ENCODE data around the gene GADD45A. TPM values are rescaled to one million over a fixed set of nuclear protein-coding genes. Genes with fewer than 3 reads are reported as not detected.

GADD45A gene
- total RNA-seq, 1 donor from 2014 or later = 111 TPM

DNA sequence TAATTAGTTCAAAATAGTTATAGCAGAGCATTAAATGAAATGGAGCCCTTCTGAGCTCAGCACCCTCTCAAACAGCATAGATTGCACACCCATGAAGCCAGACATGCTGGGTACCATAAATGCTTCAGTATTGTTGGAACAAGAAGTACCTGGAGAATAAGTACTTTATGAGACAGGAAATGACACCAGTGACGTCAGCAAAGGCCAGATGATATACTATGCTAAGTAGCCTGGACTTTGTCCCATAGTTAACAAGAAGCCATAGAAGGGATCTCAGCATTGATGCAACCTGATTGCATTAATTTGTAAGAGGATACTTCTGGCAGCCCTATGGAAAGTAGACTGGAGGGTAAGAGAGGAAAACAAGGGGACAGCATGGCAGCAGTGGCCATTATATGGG lies 16.3 kb upstream of the GADD45A start:
- Histone ChIP-seq H3K4me1 (no peaks in the 10 kb centered on the region), H3K27me3 (no peaks in the 10 kb centered on the region), H3K27ac (no peak overlapping the region), H3K4me3 (no peak overlapping the region), H3K9me3 (no peaks in the 10 kb centered on the region), H3K36me3 (no peaks in the 10 kb centered on the region)
- TF ChIP-seq, protein P1, sequence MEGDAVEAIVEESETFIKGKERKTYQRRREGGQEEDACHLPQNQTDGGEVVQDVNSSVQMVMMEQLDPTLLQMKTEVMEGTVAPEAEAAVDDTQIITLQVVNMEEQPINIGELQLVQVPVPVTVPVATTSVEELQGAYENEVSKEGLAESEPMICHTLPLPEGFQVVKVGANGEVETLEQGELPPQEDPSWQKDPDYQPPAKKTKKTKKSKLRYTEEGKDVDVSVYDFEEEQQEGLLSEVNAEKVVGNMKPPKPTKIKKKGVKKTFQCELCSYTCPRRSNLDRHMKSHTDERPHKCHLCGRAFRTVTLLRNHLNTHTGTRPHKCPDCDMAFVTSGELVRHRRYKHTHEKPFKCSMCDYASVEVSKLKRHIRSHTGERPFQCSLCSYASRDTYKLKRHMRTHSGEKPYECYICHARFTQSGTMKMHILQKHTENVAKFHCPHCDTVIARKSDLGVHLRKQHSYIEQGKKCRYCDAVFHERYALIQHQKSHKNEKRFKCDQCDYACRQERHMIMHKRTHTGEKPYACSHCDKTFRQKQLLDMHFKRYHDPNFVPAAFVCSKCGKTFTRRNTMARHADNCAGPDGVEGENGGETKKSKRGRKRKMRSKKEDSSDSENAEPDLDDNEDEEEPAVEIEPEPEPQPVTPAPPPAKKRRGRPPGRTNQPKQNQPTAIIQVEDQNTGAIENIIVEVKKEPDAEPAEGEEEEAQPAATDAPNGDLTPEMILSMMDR (IDR thresholded peaks at IDR 0.05) = no peak
- intact Hi-C loops (cut with DNase I) = no loop called here
- DNase-seq (ENCODE audit: low spot score in 2 of 2) = no peak

DNA sequence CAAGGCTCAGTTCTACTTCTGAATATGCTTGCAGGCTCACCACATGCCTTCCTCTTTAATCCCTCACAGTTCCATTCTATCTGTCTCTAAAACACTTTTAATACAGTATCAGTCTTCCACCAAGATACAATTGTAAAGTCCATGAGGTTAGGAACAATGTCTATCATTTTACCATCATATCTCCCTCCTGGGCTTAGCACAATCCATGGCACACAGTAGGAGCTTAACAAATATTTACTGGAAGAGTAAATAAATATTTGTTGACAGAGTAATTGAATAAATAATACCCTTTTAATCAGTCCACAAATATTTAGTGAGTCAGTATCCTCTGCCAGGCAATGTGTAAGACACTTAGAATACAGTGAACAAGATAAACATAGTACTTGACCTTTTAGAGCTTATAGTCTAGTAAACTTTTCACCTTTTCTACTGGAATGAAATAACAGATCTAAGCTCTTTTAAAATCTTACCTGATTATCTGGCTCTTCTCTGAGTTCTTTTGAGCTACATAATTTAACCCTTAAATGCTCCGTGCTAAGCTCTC lies 12.7 kb upstream of the GADD45A start:
- intact Hi-C loops (cut with DNase I) = no loop called here
- H3K9me3 ChIP-seq = no peaks in the 10 kb centered on the region

GRCh38 chr1:67673468-67674201 lies 11.4 kb upstream of the GADD45A start:
- TF ChIP-seq, protein P1 (IDR thresholded peaks at IDR 0.05) = no peak
- H3K4me1 ChIP-seq = no peaks in the 10 kb centered on the region
- intact Hi-C loops (cut with DNase I) = no loop called here
- no peaks in the 10 kb centered on the region for H3K9me3 ChIP-seq
- no peak overlapping the region for H3K4me3 ChIP-seq
- H3K36me3 ChIP-seq = no peaks in the 10 kb centered on the region
- DNase-seq (ENCODE audit: low spot score in 2 of 2) = no peak
- no peaks in the 10 kb centered on the region for H3K27me3 ChIP-seq
- no peak overlapping the region for H3K27ac ChIP-seq

More for the DNA sequence above, 12.7 kb upstream of the GADD45A start:
- no peak for DNase-seq (ENCODE audit: low spot score in 2 of 2)
- H3K27me3 ChIP-seq = no peaks in the 10 kb centered on the region
- H3K27ac ChIP-seq = no peak overlapping the region
- H3K4me1 ChIP-seq = no peaks in the 10 kb centered on the region
- no peaks in the 10 kb centered on the region for H3K36me3 ChIP-seq
- TF ChIP-seq, protein P1 (IDR thresholded peaks at IDR 0.05) = no peak
- H3K4me3 ChIP-seq = no peak overlapping the region

DNA sequence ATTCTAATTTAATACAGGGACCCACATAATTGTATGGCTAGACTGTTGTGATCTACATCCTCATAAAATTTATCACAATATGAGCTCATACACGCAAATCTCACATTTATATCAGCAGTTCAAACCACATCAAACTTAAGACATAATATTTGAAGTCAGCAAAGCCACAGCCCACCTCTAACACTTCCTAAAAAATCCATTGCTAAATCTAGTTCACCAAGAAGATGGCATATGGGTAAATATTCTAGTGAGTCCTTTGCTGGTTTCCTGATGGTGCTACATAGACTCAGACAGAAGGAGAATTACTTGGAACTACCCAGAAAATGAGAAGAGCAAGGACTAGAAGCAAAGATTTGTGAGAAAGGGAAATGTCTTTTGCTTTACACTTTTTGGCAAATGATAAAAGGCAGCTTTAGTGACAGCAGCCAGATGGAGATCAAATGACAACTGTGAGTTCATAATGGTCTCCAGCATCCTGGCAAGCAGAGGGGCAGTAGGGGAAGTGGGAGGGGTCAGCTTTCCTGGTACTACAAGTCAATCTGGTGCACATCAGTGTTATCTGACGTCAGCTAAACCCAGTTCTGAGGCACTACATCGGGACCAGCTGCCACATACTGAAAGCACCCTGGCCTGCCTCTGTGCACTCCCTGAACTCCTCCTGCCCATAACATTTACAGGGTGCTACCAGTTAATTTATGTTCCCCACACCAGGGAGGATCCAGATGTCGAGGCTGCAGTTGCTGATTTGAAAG lies 10.6 kb upstream of the GADD45A start:
- H3K27ac ChIP-seq = no peak overlapping the region

DNA sequence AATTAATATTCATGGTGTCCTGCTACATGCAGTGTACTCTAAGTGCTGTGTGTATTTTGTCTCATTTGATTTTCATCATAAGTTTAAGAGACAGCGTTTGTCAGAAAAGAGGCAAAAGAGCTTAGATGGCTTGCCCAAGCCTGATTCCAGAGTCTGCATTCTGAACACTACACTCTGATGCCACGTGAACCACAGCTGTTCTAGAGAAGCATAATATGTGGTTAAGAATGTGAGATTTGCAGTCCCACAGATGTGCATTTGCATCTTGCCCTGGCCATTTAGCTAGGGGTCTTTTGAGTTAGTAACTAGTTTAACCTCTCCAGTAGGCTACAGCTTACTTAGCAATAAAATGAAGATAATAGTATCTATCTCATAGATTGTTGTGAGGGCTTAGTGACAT lies 9.2 kb upstream of the GADD45A start:
- H3K36me3 ChIP-seq = no peaks in the 10 kb centered on the region
- no peaks in the 10 kb centered on the region for H3K4me1 ChIP-seq
- H3K27ac ChIP-seq = no peak overlapping the region
- no peaks in the 10 kb centered on the region for H3K9me3 ChIP-seq
- intact Hi-C loops (cut with DNase I) = no loop called here
- no peak for DNase-seq (ENCODE audit: low spot score in 2 of 2)
- TF ChIP-seq, protein P1 (IDR thresholded peaks at IDR 0.05) = no peak
- no peaks in the 10 kb centered on the region for H3K27me3 ChIP-seq
- H3K4me3 ChIP-seq = no peak overlapping the region

More for the DNA sequence above, 10.6 kb upstream of the GADD45A start:
- H3K9me3 ChIP-seq = no peaks in the 10 kb centered on the region
- no peaks in the 10 kb centered on the region for H3K4me1 ChIP-seq
- intact Hi-C loops (cut with DNase I) = no loop called here
- no peaks in the 10 kb centered on the region for H3K36me3 ChIP-seq
- H3K4me3 ChIP-seq = no peak overlapping the region
- no peaks in the 10 kb centered on the region for H3K27me3 ChIP-seq
- TF ChIP-seq, protein P1 (IDR thresholded peaks at IDR 0.05) = no peak
- no peak for DNase-seq (ENCODE audit: low spot score in 2 of 2)
